ENCODE measurements around the gene CTSW.
"Not testable (repeated sequence)": the region's sequence is repeated elsewhere in the genome, so short reads cannot be mapped to it uniquely, and the experiment has no call there.

CTSW gene

GRCh38 chr11:65891219-65892136 lies 11.8 kb downstream of the CTSW start:
- TF ChIP-seq, protein P1, sequence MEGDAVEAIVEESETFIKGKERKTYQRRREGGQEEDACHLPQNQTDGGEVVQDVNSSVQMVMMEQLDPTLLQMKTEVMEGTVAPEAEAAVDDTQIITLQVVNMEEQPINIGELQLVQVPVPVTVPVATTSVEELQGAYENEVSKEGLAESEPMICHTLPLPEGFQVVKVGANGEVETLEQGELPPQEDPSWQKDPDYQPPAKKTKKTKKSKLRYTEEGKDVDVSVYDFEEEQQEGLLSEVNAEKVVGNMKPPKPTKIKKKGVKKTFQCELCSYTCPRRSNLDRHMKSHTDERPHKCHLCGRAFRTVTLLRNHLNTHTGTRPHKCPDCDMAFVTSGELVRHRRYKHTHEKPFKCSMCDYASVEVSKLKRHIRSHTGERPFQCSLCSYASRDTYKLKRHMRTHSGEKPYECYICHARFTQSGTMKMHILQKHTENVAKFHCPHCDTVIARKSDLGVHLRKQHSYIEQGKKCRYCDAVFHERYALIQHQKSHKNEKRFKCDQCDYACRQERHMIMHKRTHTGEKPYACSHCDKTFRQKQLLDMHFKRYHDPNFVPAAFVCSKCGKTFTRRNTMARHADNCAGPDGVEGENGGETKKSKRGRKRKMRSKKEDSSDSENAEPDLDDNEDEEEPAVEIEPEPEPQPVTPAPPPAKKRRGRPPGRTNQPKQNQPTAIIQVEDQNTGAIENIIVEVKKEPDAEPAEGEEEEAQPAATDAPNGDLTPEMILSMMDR (IDR thresholded peaks at IDR 0.05; ENCODE audit: insufficient read depth, missing control alignments) = peak; percentile 53
- DNase-seq (ENCODE audit: insufficient read length, low spot score) (no peak), FAIRE-seq (no peak)

GRCh38 chr11:65892137-65892540 lies 12.5 kb downstream of the CTSW start:
- DNase-seq (ENCODE audit: insufficient read length, low spot score); FAIRE-seq: not testable (repeated sequence)

GRCh38 chr11:65892661-65893317 lies 13.2 kb downstream of the CTSW start:
- TF ChIP-seq, protein P1 (IDR thresholded peaks at IDR 0.05; ENCODE audit: insufficient read depth, missing control alignments) = no peak
- DNase-seq (ENCODE audit: insufficient read length, low spot score) (no peak), FAIRE-seq (no peak)

DNA sequence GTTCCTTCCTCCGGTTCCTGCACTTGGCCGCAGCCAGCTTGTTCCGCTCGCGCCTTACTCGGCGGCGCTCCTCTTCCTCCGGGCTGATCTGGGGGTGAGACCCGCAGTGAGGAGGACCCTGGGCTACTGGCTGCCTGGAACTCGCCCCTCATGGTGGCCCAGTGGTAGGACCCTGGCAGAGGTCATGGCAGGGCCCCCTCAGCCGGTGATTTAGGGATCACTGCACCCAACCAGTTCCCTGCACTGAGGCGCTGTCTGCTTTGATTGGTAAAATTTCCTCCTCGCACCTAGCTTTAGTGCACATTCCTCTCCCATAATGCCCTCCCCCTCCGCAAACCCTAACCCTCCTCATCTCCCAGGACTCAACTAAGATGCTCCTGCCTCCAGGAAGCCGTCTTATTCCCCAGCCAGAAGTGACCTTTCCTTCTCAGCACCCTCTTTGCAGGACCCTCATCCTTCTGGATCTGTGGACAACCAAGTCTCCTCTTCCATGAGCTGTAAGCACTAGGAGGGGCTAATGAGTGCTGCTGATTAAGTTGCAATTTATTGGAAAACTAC lies 14.5 kb downstream of the CTSW start:
- FAIRE-seq (no peak), DNase-seq (ENCODE audit: insufficient read length, low spot score) (no peak)
- TF ChIP-seq, protein P1 (IDR thresholded peaks at IDR 0.05; ENCODE audit: insufficient read depth, missing control alignments) = no peak

GRCh38 chr11:65895482-65895981 lies 15.9 kb downstream of the CTSW start:
- TF ChIP-seq, protein P1 (IDR thresholded peaks at IDR 0.05; ENCODE audit: insufficient read depth, missing control alignments) = no peak
- no peak for FAIRE-seq
- DNase-seq (ENCODE audit: insufficient read length, low spot score) = no peak

DNA sequence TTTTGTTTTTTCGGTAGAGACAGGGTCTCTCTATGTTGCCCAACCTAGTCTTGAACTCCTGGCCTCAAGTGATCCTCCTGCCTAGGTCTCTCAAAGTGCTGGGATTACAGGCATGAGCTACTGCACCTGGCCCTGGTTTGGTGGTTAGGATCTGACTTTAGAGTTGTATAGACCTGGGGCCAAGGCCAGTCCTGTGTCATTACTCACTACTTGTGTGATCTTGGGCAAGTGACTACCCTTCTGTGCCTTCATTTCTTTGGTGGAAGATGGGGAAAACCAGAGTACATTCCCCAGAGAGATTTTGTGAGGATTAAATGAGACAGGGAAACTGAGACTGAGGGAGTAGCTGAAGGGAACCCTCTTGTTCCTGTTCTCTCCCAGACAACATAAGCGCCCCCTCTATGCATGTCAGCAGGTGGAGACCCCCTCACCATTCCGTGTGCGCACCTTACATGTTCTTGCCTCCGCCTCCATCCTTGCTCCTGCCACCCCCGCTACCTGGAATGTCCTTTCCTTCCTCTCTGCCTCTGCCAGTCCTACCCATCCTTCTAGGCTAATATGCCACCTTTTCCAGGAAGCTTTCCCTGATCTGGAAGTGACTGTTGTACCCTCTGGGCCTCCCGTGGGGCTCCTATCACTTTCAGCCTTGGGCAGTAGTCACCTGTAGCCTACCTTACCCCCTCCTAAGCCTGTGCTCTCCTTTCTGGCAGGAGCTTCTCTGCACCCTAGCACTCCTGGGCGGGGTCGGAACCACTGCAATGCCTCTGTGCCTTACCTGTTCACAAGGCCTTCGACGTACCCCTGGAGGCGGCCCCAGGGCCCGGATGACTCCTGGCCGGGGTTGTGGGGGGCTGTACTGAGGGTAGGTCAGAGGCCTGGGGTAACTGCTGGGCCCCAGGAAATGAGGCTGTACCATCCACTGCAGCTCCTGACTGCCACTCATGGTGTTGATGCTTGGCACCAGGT lies 16.7 kb downstream of the CTSW start:
- TF ChIP-seq, protein P1 (IDR thresholded peaks at IDR 0.05; ENCODE audit: insufficient read depth, missing control alignments) = no peak
- FAIRE-seq (no peak), DNase-seq (ENCODE audit: insufficient read length, low spot score) (no peak)

Data from D721Med (cell line).